ENCODE measurements around the gene MT1E.
"Not testable (repeated sequence)": the region's sequence is repeated elsewhere in the genome, so short reads cannot be mapped to it uniquely, and the experiment has no call there.

Gene MT1E

DNA sequence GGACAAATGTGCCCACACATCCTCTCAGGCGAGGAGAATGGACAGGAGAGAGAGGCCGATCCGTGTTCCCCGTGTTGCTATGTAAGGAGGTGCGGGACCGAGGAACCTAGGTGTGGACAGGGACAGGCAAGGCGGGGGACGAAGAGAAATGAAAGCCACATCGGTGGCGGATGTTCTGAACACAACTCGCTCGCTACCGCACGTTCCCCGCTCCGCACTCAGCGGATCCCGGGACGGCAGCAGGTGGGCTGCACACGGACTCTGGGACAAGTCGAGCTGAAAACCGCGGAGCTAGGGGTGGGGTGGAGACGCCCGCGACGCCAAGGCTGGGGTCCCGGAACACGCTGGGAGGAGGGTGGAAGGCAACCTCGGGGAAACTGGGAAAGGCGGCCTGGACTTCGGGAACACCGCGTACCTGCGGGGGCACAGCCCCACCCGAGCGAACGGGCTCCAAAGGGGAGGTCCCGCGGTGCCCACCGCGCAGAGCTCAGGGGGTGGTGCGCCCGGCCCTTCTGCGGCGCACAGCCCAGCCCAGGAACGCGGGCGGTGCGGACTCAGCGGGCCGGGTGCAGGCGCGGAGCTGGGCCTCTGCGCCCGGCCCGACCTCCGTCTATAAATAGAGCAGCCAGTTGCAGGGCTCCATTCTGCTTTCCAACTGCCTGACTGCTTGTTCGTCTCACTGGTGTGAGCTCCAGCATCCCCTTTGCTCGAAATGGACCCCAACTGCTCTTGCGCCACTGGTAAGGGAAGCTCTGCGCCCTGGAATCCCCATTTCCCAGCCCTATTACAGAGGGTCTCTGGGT, at the start of gene MT1E:
Gene MT1E, plus strand, starts transcription at position 642 of the 803 bp plus-strand sequence. Its CDS starts 71 bp downstream, at position 713.
- peak; percentile 33 for DNase-seq

DNA sequence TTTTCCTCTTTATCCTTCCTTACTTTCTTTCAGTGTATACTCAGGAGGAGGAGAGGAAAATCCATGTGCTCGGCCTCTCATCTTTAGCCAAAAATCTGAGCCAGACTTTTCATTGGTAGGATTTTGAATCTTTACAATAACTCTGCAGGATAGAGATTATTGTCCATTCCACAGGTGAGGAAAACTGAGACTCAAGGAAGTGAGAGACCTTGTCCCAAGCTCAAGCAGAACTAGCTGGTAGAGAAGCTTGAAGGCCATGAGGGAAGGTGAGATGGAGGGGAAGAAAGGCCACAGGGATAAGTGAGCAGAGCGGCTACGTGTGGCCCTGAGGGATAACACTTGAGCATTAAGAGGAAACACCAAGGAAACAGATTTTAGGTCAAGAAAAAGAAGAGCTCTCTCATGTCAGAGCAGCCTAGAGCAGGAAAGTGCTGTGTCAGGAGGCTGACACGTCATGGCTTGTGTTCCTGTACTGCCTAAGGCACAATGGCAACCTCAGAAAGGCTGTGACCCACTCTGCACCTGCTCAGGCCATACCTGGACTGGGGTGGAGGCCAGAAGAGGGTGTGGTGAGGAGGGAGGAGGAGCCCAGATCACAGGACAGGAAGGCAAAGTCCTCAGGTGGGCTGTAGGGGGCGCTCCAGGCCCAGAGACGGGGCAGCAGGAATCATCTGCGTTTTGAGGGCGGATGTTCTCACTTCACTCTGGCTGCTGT, 48.8 kb upstream of the MT1E start:
- DNase-seq: peak; percentile 89

DNA sequence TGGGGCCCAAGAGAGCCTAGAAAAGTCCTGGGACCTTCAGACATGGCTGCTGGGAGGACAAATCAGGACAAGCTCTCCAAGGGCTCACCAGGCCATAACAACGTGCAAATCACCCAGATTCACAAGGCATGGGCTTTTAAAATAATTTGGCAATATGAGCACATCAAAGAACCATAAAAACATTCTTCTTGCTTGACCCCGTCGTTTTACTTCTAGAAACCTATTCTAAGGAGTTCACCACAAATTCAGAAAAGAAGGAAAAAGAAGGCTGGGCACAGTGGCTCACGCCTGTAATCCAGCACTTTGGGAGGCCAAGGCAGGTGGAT, 48.3 kb upstream of the MT1E start:
- DNase-seq: no peak

DNA sequence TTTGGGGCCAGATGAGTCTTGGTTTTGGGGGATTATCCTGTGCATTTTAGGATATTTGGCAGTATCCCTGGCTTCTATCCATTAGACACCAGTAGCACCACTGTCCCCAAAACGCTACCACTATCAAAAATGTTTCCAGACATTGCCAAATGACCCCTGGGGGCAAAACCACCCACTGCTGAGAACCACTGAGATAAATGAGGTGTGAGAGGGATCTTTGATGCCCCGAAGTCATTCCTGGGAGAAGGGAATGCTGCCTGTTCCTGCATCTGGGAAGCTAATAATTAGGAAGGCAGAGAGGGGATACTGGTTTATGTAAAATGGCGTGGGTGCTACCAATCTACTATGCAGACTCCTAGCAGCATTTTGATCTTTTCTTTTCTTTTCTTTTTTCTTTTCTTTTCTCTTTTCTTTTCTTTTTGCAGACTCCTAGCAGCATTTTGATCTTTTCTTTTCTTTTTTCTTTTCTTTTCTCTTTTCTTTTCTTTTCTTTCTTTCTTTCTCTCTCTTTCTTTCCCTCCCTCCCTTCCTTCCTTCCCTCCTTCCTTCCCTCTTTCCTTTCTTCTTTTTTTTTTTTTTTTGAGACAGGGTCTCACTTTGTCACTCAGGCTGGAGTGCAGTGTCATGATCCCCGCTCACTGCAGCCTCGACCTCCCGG, 45.1 kb upstream of the MT1E start:
- DNase-seq: no peak

DNA sequence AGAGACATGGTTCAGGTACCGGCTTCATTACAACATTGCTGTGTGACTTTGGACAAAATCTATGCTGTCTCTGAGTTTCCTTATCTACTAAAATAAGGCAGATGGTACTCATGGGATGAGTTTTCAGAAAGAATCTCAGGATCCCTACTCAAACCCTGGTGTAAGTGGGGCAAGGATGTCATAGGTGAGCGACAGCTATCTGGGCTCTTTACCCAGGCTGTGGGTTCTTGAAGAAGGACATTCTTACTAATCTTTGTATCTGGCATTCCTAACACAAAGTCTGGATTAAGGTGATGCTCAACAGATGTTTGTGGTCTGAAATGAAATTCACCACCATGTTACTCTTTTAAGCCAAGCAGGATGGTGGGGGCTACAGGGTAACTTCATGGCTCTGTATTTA, 42.7 kb upstream of the MT1E start:
- DNase-seq: not testable (repeated sequence)

DNA sequence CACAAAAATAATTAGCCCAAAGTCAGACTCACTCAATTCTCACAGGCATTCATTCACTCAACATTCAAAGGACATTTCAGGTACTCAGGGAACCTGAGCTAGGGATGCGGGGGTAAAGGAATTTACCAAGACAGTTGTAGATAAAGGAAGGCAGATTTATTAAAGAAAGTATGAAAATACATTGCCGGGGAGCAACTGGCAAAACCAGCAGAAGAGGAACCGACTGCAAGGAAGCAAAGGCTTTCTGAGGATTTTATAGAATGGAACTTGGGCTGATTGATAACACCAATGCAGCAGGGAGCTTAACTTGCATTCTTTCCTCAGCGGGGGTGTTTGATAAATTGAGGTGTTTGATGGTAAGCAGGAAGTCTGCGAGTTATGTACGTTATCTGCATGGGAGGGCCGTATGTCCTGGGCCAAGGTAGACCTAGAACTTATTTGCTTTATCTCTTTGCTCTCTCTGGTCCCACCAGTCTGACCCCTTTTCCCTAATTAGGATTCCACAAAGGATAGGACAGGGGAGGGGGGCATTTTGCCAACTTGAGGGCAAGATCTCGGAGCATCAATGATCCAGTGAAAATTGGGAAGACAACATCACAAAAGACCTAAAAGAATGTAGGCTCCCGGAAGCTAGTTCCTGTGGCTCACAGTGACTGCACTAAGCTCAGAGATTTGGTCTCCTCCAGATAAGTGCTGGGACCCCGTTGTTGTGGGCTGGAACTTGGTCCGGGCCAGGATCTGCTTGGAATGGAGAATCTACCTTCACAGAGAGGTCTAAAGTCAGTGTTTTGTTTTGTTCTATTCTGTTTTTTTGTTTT, 42.0 kb upstream of the MT1E start:
- DNase-seq: no peak

DNA sequence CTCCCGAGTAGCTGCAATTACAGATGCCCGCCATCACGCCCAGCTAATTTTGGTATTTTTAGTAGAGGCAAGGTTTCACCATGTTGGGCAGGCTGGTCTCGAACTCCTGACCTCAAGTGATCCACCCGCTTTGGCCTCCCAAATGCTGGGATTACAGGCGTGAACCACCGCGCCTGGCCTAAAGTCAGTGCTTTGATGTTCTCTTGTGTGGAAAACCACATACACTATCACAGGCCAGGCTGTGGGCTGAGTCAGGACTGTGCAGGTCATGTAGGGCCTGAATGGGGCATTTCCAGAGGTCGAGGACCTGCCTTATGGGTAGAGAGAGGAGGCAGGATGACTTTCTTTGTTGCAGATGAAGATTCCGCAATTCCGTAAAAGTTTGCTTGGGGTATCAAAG, 41.3 kb upstream of the MT1E start:
- no peak for DNase-seq

DNA sequence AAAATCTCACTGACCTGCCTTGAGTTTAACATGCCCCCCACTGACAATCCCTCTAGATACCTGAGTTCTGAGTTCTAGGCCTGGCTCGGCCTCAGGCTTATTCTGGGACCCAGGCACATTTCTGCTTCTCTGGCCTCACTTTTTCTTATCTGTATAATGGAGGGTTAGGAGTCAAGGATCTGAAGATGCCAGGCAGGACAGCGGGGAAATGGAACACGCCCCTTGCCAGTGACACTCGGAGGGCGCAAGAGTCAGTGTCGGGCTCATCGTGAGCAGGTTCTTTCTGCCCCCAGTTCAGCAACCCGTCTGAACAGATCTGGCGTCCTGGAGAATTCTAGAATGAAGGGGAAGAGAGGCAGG, 36.8 kb upstream of the MT1E start:
- DNase-seq: no peak

DNA sequence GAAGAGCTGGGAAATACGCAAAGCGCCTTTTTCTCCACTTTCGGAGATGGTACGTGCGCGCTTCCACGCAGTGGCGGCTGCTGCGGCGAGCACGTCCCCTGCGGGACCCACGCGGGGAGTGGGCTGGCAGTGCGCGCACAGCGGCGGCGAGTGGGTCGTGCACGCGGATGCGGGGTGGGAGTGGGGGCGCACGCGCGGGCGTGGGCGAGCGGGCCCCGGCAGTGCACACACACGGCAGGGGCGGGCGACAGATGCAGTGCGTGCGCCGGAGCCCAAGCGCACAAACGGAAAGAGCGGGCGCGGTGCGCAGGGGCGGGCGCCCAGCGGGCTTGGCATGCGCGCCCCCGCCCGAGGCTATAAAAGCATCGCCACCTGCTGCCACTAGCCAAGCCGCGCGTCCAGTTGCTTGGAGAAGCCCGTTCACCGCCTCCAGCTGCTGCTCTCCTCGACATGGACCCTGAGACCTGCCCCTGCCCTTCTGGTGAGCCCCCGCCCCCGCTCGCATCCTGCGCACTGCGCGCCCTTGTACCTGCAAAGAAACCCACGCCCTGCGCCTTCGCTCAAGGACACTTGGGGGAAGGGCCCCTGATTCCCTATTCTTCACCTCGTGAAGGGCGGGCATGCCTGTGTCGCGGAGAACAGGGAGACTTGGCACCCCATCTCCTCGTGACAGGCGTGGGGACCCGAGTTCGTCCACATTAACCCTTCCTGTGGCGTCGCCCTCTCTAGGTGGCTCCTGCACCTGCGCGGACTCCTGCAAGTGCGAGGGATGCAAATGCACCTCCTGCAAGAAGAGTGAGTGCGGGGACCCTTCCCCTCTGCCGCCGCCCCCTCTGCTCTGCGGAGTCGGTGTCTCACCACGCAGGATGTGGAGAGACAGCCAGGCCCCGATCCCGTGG, 36.2 kb upstream of the MT1E start, which contains the start of gene MT3:
Gene MT3, plus strand, starts transcription at position 388 of the 899 bp plus-strand sequence. Its CDS starts 63 bp downstream, at position 451.
- no peak for DNase-seq

DNA sequence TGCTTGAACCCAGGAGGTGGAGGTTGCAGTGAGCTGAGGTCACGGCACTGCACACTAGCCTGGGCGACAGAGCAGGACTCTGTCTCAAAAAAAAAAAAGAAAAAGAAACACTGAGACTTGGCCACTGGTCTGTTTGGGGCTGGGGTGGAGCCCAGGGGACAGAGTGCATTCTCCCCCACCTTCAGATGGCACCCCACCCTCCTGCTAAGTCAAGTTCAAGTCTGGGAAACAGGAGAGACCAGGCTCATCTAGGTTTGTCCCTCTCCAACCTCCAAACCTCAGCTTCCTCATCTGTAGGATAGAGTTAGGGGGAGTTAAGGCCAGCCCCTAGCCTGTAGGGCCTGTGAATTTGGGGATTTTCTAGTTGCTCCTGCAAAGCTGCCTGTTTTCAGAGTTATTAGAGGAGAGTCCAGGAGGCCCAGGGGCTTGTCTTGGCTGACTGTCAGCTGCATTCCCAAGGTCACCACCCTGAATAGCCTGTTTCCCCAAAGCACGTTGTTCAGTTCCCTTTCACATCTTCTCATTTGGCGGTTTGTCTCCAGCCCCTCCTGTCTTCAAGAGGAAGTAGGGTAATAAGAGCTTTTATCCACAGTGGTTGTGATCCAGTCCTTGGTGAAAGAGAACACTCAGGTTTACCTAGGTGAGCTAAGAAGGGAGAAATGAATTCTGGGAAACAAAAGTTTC, 34.1 kb upstream of the MT1E start:
- no peak for DNase-seq

DNA sequence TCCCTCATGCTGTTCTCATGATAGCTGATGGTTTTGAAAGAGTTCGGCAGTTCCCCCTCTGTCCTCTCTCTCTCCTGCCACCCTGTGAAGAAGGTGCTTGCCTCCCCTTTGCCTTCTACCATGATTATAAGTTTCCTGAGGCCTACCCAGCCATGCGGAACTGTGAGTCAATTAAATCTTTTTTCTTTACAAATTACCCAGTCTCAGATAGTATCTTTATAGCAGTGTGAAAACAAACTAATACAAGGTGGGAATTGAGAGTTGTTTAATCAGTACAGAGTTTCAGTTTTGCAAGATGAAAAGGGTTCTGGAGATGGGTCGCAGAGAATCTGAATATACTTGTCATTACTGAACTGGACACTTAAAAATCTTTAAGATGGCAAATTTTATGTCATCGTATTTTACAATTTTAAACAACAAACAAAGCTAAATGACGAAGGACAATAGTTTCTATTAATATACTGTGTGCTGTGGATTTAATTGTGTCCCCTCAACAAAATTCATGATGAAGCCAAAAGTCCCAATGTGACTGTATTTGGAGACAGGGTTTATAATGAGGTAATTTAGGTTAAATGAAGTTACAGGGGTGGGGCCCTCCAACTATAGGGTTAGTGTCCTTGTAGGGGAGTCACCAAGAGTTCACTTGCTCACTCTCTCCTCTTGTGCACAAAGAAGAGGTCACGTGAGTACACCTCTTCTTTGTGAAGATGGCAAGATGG, 31.8 kb upstream of the MT1E start:
- no peak for DNase-seq

DNA sequence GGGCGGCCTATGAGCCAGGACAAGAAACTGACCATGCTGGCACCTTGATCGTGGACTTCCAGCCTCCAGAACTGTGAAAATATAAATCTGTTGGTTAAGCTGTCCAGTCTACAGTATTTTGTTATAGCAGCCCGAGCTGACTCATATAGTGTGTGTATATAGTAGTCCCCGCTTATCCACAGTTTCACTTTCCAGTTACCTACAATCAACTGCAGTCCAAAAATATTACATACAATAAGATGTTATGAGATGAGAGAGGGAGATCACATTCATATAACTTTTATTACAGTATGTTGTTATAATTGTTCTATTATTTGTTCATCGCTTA, 31.3 kb upstream of the MT1E start:
- no peak for DNase-seq

DNA sequence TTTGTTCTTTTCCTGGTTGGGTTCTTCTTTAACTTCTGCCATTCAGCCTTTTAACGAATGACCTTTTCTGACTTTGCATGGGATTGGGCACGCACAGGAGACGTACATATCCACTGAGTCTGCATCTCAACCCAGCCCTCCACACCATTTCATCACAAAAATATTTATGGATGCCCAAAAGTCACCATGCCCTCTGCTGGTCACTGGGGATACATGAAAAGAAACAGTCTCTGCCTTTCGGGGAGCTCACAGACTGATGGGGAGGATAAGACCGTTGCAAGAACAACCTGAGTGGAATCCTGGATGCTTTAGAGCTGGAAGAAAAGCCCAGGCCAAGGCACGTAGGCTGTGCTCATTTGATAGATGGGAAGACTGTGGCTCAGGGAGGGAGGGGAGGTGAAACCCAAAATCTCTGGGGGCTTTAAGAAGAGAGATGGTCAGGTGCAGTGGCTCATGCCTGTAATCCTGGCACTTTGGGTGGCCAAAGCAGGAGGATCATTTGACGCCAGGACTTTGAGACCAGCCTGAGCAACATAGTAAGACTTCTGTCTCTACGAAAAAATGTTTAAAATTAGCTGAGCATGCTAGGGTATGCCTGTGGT, 25.1 kb upstream of the MT1E start:
- DNase-seq: peak; percentile 60

DNA sequence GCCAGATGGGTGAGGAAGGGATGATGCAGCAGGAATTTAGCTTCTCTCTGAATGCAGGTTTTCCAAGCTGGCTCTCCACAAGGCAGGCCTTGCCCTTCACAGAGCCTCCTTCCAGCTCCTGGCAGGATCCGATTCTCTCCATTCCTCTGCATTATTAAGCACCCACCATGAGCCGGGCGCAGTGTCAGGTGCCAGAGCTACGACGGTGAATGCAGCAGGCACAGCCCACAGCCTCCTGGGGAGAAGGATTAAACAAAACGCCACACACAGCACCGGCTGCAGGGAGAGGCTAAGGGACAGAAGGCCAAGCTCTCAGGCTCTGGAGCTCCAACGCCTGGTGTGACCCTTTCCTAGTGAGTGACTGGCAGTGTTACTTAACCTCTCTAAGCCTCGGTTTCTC, 24.3 kb upstream of the MT1E start:
- no peak for DNase-seq

DNA sequence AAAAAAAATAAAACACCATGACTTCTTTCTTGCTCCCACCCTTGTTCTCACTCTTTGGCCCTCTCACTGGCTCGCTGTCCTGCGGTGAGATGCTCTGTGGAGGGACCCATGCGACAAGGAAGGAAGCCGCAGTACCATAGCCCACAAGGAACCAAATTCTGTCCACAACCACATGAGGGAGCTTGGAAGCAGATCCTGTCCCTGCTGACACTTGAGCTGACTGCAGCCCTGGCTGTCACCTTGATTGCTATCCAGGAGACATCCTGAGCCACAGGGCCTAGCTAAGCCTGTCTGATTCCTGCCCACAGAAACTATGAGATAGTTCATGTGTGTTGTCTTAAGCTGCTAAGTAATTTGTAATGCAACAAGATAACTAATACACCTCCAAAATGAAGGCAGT, 22.0 kb upstream of the MT1E start:
- no peak for DNase-seq

DNA sequence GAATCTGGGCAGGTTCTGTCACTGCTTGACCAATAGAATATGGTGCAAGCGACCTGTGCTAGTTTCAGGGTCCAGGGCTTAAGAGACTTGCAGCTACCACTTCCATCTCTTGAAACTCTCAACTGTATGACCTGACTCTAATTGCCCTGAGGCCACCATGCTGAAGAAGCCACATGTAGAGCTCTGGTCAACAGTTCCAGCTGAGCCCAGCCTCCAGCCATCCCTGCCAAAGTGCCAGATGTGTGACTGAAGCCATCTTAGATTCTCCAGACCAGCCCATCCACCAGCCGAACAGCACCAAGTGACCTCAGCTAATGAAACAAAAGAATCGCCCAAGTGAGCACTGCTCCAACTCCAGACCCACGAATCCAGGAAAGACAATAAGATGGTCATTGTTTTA, 20.6 kb upstream of the MT1E start:
- no peak for DNase-seq

DNA sequence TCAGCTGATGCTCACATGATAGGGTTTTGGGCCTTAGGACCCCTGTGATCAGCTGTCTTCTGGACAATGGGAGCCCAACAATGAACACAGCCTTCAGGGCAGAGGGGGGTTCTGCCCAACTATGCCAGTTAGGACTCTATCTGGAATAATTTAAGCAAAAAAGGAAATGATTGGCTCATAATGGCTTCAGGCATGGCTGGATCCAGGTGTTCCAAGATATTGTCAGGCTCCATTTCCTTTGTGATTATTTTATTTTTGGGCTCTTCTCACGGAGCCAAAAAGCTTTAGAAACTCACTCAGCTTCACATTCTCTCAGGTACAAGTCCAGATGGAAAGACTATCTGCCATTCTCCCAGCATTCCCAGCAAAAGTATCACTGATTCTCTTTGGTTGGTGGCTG, 20.1 kb upstream of the MT1E start:
- DNase-seq: no peak

DNA sequence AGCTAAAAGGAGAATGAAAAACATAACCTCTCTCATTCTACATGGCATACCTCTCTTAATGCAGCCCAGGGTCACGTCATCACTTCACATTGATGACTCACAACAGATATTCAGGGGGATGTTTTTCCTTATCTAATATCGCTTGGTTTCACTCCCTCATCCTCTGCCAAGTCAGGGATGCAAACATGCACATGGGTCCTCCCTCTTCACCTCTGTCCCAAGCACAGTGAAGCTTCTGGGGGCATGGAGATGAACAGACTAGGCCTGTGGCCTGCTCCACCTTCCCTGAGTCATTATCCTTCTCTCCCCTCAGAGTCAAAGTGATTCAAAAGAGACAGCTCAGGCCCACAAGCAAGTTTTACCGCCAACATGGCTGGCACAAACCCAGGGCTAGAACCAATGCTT, 19.5 kb upstream of the MT1E start:
- no peak for DNase-seq

DNA sequence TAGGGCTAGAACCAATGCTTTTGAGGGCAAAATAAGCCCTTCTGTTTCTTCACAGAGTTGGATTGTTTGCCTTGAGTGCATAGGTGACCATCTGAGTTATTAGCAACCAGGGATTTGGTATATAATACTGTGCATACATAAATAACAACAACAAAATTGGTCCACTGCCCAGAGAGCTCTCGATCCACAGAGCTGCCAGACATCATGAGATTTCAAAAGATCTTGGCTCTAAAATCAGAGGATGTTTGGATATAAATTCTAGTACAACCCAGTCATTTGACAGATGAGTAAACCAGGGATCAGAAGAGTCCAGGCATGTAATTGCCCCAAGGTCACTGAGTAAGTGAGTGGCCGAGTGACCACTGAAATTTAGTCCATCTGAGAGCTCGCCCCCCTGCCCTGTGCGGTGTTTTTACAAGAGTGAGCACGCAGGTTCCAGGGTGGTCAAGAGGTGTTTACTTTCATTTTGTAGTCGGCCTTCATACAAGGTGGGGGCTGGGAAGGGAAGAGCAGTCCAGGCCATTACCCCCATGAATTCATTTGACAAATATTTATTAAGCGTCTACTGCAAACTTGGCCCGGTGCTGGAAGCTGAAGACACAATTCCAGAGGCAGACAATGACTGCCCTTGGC, 19.0 kb upstream of the MT1E start:
- no peak for DNase-seq

DNA sequence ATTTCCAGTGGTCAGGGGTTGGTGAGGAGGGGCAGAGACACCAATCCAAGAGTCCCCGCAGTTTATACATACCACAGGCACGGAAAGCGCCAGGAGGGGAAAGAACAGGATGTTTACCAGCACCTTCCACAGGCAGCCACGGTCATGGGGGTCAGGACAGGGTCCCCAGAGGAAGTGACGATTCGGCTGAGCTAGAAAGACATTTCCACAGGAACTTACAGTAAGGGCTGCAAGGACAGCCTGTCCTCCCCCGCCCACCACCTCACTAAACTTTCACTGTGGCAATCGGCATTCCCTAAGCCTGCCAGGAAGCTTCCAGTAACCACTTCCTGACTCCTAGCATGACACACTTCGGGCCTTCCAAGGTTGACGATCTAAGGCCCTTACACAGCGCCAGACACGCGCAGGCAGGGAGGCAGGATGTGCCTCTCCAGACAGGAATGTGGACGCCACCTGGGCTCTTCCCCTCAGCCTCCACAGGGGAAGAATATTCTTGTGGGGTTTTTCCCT, 18.4 kb upstream of the MT1E start:
- no peak for DNase-seq
